H1 (cell line): ENCODE results near the gene CCS. TPM values are rescaled to one million over a fixed set of nuclear protein-coding genes. Genes with fewer than 3 reads are reported as not detected.

Source experiments
- CTCF ChIA-PET: fragments of 300-600 bp; sonication (Branson Sonifier 250); formaldehyde crosslinking; loops from one replicate; lab custom pipeline; 2021; ENCODE audit not compliant: partially characterized antibody; lab: Charles Lee
- POLR2A ChIA-PET: fragments of 300-600 bp; sonication (Branson Sonifier 250); formaldehyde crosslinking; loops from one replicate; lab custom pipeline; 2021; ENCODE audit warnings: inconsistent platforms; ENCODE audit not compliant: partially characterized antibody; lab: Charles Lee
- DNase-seq, 2 experiments: peaks; one replicate each; pipeline versions ENCODE4 v3.0.0 to v3.0.0-alpha.2; 2010 to 2022; ENCODE audit warnings: low spot score in 2 of 2, low read depth in 1 of 2, mixed read lengths in 1 of 2
- FAIRE-seq: peaks from 2 replicates; lab custom pipeline; 2011; peaks lifted over from hg19 to GRCh38; lab: Jason Lieb, UNC
- H2AFZ ChIP-seq: 2 replicates; pipeline ENCODE4 v1.8.1; 2012; ENCODE audit warnings: low read length, inconsistent platforms
- H2AK5ac ChIP-seq: 2 replicates; pipeline ENCODE4 v1.6.1; 2013; ENCODE audit warnings: low read depth, low read length
- H2BK120ac ChIP-seq: replicated peaks from 2 replicates; pipeline ENCODE3; 2013; ENCODE audit warnings: low read depth, low read length, inconsistent platforms
- H2BK12ac ChIP-seq: 2 replicates; pipeline ENCODE4 v1.6.1; 2013; ENCODE audit warnings: low read depth, low read length
- H2BK15ac ChIP-seq: 2 replicates; pipeline ENCODE4 v1.6.1; 2013; ENCODE audit warnings: low read length
- H2BK20ac ChIP-seq: 2 replicates; pipeline ENCODE4 v1.6.1; 2013; ENCODE audit warnings: low read length
- H2BK5ac ChIP-seq: 2 replicates; pipeline ENCODE4 v1.6.1; 2013; ENCODE audit warnings: low read depth, low read length
- H3K14ac ChIP-seq: 2 replicates; pipeline ENCODE4 v1.6.1; 2013; ENCODE audit warnings: inconsistent platforms; ENCODE audit not compliant: insufficient read length
- H3K18ac ChIP-seq: 2 replicates; pipeline ENCODE4 v1.6.1; 2013; ENCODE audit warnings: low read length; ENCODE audit errors: extremely low read depth
- H3K23ac ChIP-seq: 2 replicates; pipeline ENCODE4 v1.6.1; 2013; ENCODE audit warnings: inconsistent platforms; ENCODE audit not compliant: insufficient read length
- H3K23me2 ChIP-seq: 2 replicates; pipeline ENCODE4 v1.6.1; 2013; ENCODE audit warnings: low read depth, low read length
- H3K27ac ChIP-seq: 2 replicates; pipeline ENCODE4 v1.6.1; 2011; ENCODE audit warnings: low read depth, low read length, inconsistent platforms
- H3K27me3 ChIP-seq, 4 experiments: replicated peaks in 1 of 4; 1 replicate in 1 of 4; 2 replicates in 3 of 4; pipeline versions ENCODE4 v1.6.1 to v1.8.1; 2011 to 2013; ENCODE audit warnings: low read length in 3 of 4, mild to moderate bottlenecking in 3 of 4, inconsistent platforms in 2 of 4, mixed read lengths in 2 of 4, moderate library complexity in 1 of 4; ENCODE audit not compliant: control insufficient read depth in 3 of 4, insufficient read depth in 3 of 4; ENCODE audit errors: extremely low read depth in 1 of 4
- H3K36me3 ChIP-seq, 4 experiments: 2 replicates each; pipeline versions ENCODE4 v1.6.1 to v1.8.1; 2011 to 2013; ENCODE audit warnings: mild to moderate bottlenecking in 4 of 4, low read length in 3 of 4, moderate library complexity in 2 of 4, control low read depth in 1 of 4, inconsistent platforms in 1 of 4; ENCODE audit not compliant: insufficient read depth in 4 of 4, control insufficient read depth in 2 of 4
- H3K4ac ChIP-seq: replicated peaks from 2 replicates; pipeline ENCODE3; 2013; ENCODE audit warnings: low read length, low read depth, mixed read lengths, inconsistent platforms; ENCODE audit not compliant: insufficient read length
- H3K4me1 ChIP-seq, 4 experiments: replicated peaks in 1 of 4; 1 replicate in 1 of 4; 2 replicates in 3 of 4; pipeline versions ENCODE4 v1.6.1 to v1.8.1; 2011 to 2013; ENCODE audit warnings: low read length in 3 of 4, inconsistent platforms in 2 of 4, mixed read lengths in 1 of 4; ENCODE audit not compliant: insufficient read depth in 4 of 4, control insufficient read depth in 3 of 4
- H3K4me2 ChIP-seq, 2 experiments: 2 replicates each; pipeline versions ENCODE4 v1.6.1 to v1.8.1; 2011 to 2013; ENCODE audit warnings: low read depth in 2 of 2, low read length in 2 of 2, control low read depth in 1 of 2, inconsistent platforms in 1 of 2, mild to moderate bottlenecking in 1 of 2; ENCODE audit not compliant: insufficient read depth in 1 of 2
- H3K4me3 ChIP-seq, 4 experiments: fragments of 200-600, 300-600 bp in 1 of 4; sonication (generic), shearing (Covaris generic), sonication (Bioruptor Twin) in 1 of 4; 2 replicates each; pipeline versions ENCODE4 v1.5.1 to v1.8.1; 2011 to 2016; ENCODE audit warnings: low read length in 4 of 4, low read depth in 3 of 4, control low read depth in 2 of 4, inconsistent platforms in 2 of 4, mild to moderate bottlenecking in 2 of 4, mixed read lengths in 1 of 4, moderate library complexity in 1 of 4; ENCODE audit not compliant: insufficient read depth in 2 of 4; ENCODE audit errors: extremely low read depth in 1 of 4
- H3K56ac ChIP-seq: replicated peaks from 2 replicates; pipeline ENCODE3; 2013; ENCODE audit warnings: low read depth, mild to moderate bottlenecking, mixed read lengths, low read length, inconsistent platforms; ENCODE audit not compliant: insufficient read length
- H3K79me1 ChIP-seq: 2 replicates; pipeline ENCODE4 v1.6.1; 2013; ENCODE audit warnings: low read depth, low read length, control low read depth
- H3K79me2 ChIP-seq, 2 experiments: 2 replicates each; pipeline versions ENCODE4 v1.6.1 to v1.8.1; 2012 to 2013; ENCODE audit warnings: low read length in 2 of 2, mild to moderate bottlenecking in 2 of 2, inconsistent platforms in 1 of 2; ENCODE audit not compliant: insufficient read depth in 2 of 2, control insufficient read depth in 1 of 2
- H3K9ac ChIP-seq, 4 experiments: replicated peaks in 1 of 4; 1 replicate in 1 of 4; 2 replicates in 3 of 4; pipeline versions ENCODE4 v1.6.1 to v1.8.1; 2011 to 2013; ENCODE audit warnings: low read depth in 3 of 4, low read length in 3 of 4, control low read depth in 2 of 4, mild to moderate bottlenecking in 2 of 4, moderate library complexity in 2 of 4, inconsistent platforms in 1 of 4; ENCODE audit errors: extremely low read depth in 1 of 4
- H3K9me3 ChIP-seq, 2 experiments: 2 replicates each; pipeline versions ENCODE4 v1.6.1 to v1.8.1; 2012 to 2013; ENCODE audit warnings: mild to moderate bottlenecking in 2 of 2, moderate library complexity in 2 of 2, control low read depth in 1 of 2, inconsistent platforms in 1 of 2, low read depth in 1 of 2, low read length in 1 of 2, mixed read lengths in 1 of 2; ENCODE audit not compliant: insufficient read depth in 2 of 2
- H4K20me1 ChIP-seq, 2 experiments: replicated peaks in 1 of 2; 2 replicates each; pipeline versions ENCODE3 to v1.8.1; 2011 to 2013; ENCODE audit warnings: inconsistent platforms in 2 of 2, low read length in 2 of 2, mild to moderate bottlenecking in 1 of 2; ENCODE audit not compliant: insufficient read depth in 2 of 2, control insufficient read depth in 1 of 2
- H4K5ac ChIP-seq: 2 replicates; pipeline ENCODE4 v1.6.1; 2013; ENCODE audit warnings: low read length, low read depth, mixed read lengths, inconsistent platforms; ENCODE audit not compliant: insufficient read length
- H4K8ac ChIP-seq: 2 replicates; pipeline ENCODE4 v1.8.0; 2013; ENCODE audit warnings: mild to moderate bottlenecking, moderate library complexity, low read length, inconsistent platforms; ENCODE audit not compliant: insufficient read depth; ENCODE audit errors: extremely low read depth
- H4K91ac ChIP-seq: replicated peaks from 2 replicates; pipeline ENCODE3; 2013; ENCODE audit warnings: low read length, mixed read lengths, inconsistent platforms; ENCODE audit not compliant: insufficient read length
- CEBPB ChIP-seq: IDR thresholded peaks from 2 replicates; pipeline ENCODE4 v1.6.1; 2012; ENCODE audit warnings: low read depth, low read length
- E2F6 ChIP-seq: IDR thresholded peaks from 2 replicates; pipeline ENCODE4 v1.6.1; 2012; ENCODE audit warnings: inconsistent platforms
- EGR1 ChIP-seq: IDR thresholded peaks from 2 replicates; pipeline ENCODE4 v1.6.1; 2011; ENCODE audit warnings: low read depth, low read length, borderline replicate concordance
- JUND ChIP-seq: IDR thresholded peaks from 2 replicates; pipeline ENCODE4 v1.6.1; 2011; ENCODE audit warnings: mild to moderate bottlenecking, improper control_type of control experiment, low read length
- KDM1A ChIP-seq: fragments of 200-600, 300-600 bp; sonication (generic); IDR thresholded peaks from 2 replicates; pipeline ENCODE4 v1.7.1; 2016; ENCODE audit warnings: mild to moderate bottlenecking, low read length, borderline replicate concordance
- KDM4A ChIP-seq: IDR thresholded peaks from one replicate; pipeline ENCODE4 v1.7.1; 2012; ENCODE audit warnings: low read depth, mild to moderate bottlenecking, moderate library complexity, low read length, inconsistent platforms; ENCODE audit not compliant: severe bottlenecking
- MAFK ChIP-seq: IDR thresholded peaks from 2 replicates; pipeline ENCODE4 v1.6.1; 2012; ENCODE audit warnings: low read depth, mild to moderate bottlenecking, improper control_type of control experiment, low read length
- NRF1 ChIP-seq: IDR thresholded peaks from 2 replicates; pipeline ENCODE4 v1.6.1; 2011; ENCODE audit warnings: mild to moderate bottlenecking, low read depth, low read length, improper control_type of control experiment
- POU5F1 ChIP-seq: IDR thresholded peaks from 2 replicates; pipeline ENCODE4 v1.6.1; 2011; ENCODE audit warnings: low read depth, mild to moderate bottlenecking, low read length, moderate library complexity
- RNF2 ChIP-seq: fragments of 200-900, 300-1000 bp; sonication (generic); IDR thresholded peaks from 2 replicates; pipeline ENCODE4 v1.7.1; 2016; ENCODE audit warnings: borderline replicate concordance, low read depth, mild to moderate bottlenecking, antibody characterized with exemption, low read length; ENCODE audit not compliant: poor library complexity, severe bottlenecking; ENCODE audit errors: missing control alignments
- SIX5 ChIP-seq: IDR thresholded peaks from 2 replicates; pipeline ENCODE4 v1.6.1; 2011; ENCODE audit warnings: mild to moderate bottlenecking, low read depth, low read length
- SUZ12 ChIP-seq: fragments of 200-600 bp; sonication (generic); IDR thresholded peaks from 2 replicates; pipeline ENCODE4 v1.6.1; 2012; ENCODE audit warnings: mild to moderate bottlenecking, inconsistent platforms, low read length, moderate library complexity, mixed read lengths
- WGBS, 2 experiments: shearing (Covaris generic) in 1 of 2; methylation state at CpG; one replicate each; pipeline versions ENCODE4 v1.1.6 to v1.1.7; 2013 to 2015; ENCODE audit warnings: low lambda C conversion rate in 2 of 2, mixed read lengths in 2 of 2, inconsistent platforms in 1 of 2, low coverage in 1 of 2, missing lambda C conversion rate in 1 of 2; ENCODE audit not compliant: insufficient replicate concordance in 2 of 2, insufficient coverage in 1 of 2, insufficient read length in 1 of 2; ENCODE audit errors: extremely low coverage in 1 of 2, missing lambda C conversion rate in 1 of 2; 5-methylcytosine and 5-hydroxymethylcytosine counted together
- polyA plus RNA-seq, 7 experiments: library from polyadenylated mRNA; depleted of rRNA in 3 of 7; stranded (reverse) in 5 of 7; unstranded in 2 of 7; fragments of >200 nt in 5 of 7; fragments of 200-250 nt in 2 of 7; gene quantifications; 1 replicate in 5 of 7; 2 replicates in 1 of 7; 4 replicates in 1 of 7; pipeline versions ENCODE4 v1.2.1 to v1.2.3, GENCODE V29; 2011 to 2013; ENCODE audit warnings: missing spikeins in 2 of 7, mixed read lengths in 2 of 7
- total RNA-seq: library from RNA; stranded (reverse); fragmentation: NEBNext Ultra II Directional; extraction: Animal tissue kit (Norgen Biotek cat#: 25700); gene quantifications from 2 replicates; pipeline ENCODE4 v1.2.1, GENCODE V29; 2021

Gene CCS
- total and polyA plus RNA-seq, 2 of the 8 experiments (the other 6 are each of a cell fraction or from before 2014, with no cell fraction given), result 37.1 to 37.7 TPM

GRCh38 chr11:66581261-66581660, 11.7 kb upstream of the CCS start:
- no peak overlapping the region for H2BK120ac ChIP-seq
- H2AK5ac ChIP-seq, result no peak overlapping the region
- H3K9ac ChIP-seq, result no peak overlapping the region
- no peak overlapping the region for H3K4me2 ChIP-seq
- H4K5ac ChIP-seq, result no peak overlapping the region
- H2AFZ ChIP-seq, result no peak overlapping the region
- H3K23me2 ChIP-seq, result no peaks in the 10 kb centered on the region
- H2BK12ac ChIP-seq, result 0 out of 2 replicates have a peak overlapping the region, but pooled peaks have one; percentile 50
- H3K79me1 ChIP-seq, result no peaks in the 10 kb centered on the region
- no peak overlapping the region for H4K8ac ChIP-seq
- no peak overlapping the region for H2BK5ac ChIP-seq
- no peak overlapping the region for H3K4me3 ChIP-seq
- 89% methylated on average over 3 of the region's 3 CpGs; no CpG with 5 or more reads in 1 of the 2 experiments for WGBS, 2 experiments
- H2BK20ac ChIP-seq, result no peak overlapping the region
- no peaks in the 10 kb centered on the region for H4K20me1 ChIP-seq
- H3K27me3 ChIP-seq, result peaks cover 0 to 6% (median 1%) of the 10 kb centered on the region in 4 experiments; a peak in 2 of 7 replicates
- no peak overlapping the region for H2BK15ac ChIP-seq
- H4K91ac ChIP-seq, result no peak overlapping the region
- DNase-seq (no peak), FAIRE-seq (no peak)
- H3K27ac ChIP-seq, result no peak overlapping the region
- no peak overlapping the region for H3K23ac ChIP-seq
- H3K4me1 ChIP-seq, result peaks cover 0 to 6% (median 4%) of the 10 kb centered on the region in 4 experiments; a peak in 5 of 7 replicates
- H3K36me3 ChIP-seq, result no peaks in the 10 kb centered on the region
- H3K14ac ChIP-seq, result no peak overlapping the region
- no peak overlapping the region for H3K18ac ChIP-seq
- ChIA-PET POLR2A (interaction anchor here (0.6 to 6.8 kb wide), 12 partner anchors 9 to 143 kb away, joined by 3 to 51 read pairs (median 4); partner anchors contain the start of genes CCDC87, CTSF, MRPL11 and RBM14), CTCF (interaction anchor here (0.6 to 6.2 kb wide), 13 partner anchors 10 to 96 kb away, joined by 3 to 46 read pairs (median 5); partner anchors contain the start of genes ACTN3, CCDC87, CCS and CTSF)
- H3K79me2 ChIP-seq, result no peaks in the 10 kb centered on the region
- H3K9me3 ChIP-seq, result peaks cover under 1 to 1% of the 10 kb centered on the region in 2 experiments; a peak in 1 of 4 replicates
- H3K4ac ChIP-seq, result no peak overlapping the region
- H3K56ac ChIP-seq, result no peak overlapping the region
- no peak for TF ChIP-seq KDM1A
- TF ChIP-seq NRF1, result no peak
- no peak for TF ChIP-seq KDM4A
- no peak for TF ChIP-seq E2F6
- TF ChIP-seq MAFK, result no peak
- no peak for TF ChIP-seq RNF2
- TF ChIP-seq CEBPB, result no peak
- TF ChIP-seq SIX5, result no peak
- no peak for TF ChIP-seq EGR1
- TF ChIP-seq JUND, result no peak
- no peak for TF ChIP-seq POU5F1
- no peak for TF ChIP-seq SUZ12
